DOHH2 (cell line): Measurements from ENCODE around the gene KDM2A.

ENCODE experiments used
- H3F3A ChIP-seq: fragments of 200-600 bp; sonication (generic), shearing (Covaris generic); 2 replicates; pipeline ENCODE4 v1.6.0; 2016; ENCODE audit warnings: antibody characterized with exemption, mild to moderate bottlenecking; ENCODE audit not compliant: control insufficient read depth, insufficient read depth
- H3K27ac ChIP-seq: fragments of 200-600 bp; sonication (generic); 2 replicates; pipeline ENCODE4 v1.5.1; 2014; ENCODE audit warnings: low read depth, mild to moderate bottlenecking, low read length, moderate library complexity
- H3K27me3 ChIP-seq: fragments of 200-600 bp; sonication (generic); 2 replicates; pipeline ENCODE4 v1.6.1; 2014; ENCODE audit warnings: mild to moderate bottlenecking, low read length, mixed read lengths; ENCODE audit not compliant: control insufficient read depth
- H3K36me3 ChIP-seq: fragments of 200-600 bp; sonication (generic); 2 replicates; pipeline ENCODE4 v1.6.1; 2014; ENCODE audit warnings: mild to moderate bottlenecking, low read length, moderate library complexity, mixed read lengths; ENCODE audit not compliant: control insufficient read depth
- H3K4me1 ChIP-seq: fragments of 200-600 bp; sonication (generic); 2 replicates; pipeline ENCODE4 v1.6.1; 2014; ENCODE audit warnings: mild to moderate bottlenecking, low read length, mixed read lengths; ENCODE audit not compliant: control insufficient read depth
- H3K4me2 ChIP-seq: fragments of 200-600 bp; sonication (generic); 2 replicates; pipeline ENCODE4 v1.6.0; 2014; ENCODE audit warnings: mild to moderate bottlenecking, low read length, moderate library complexity
- H3K4me3 ChIP-seq: fragments of 200-600 bp; sonication (generic); 2 replicates; pipeline ENCODE4 v1.5.1; 2014; ENCODE audit warnings: mild to moderate bottlenecking, low read length, mixed read lengths
- H3K79me2 ChIP-seq: fragments of 200-600 bp; sonication (generic); 2 replicates; pipeline ENCODE4 v1.6.1; 2014; ENCODE audit warnings: mild to moderate bottlenecking, low read length, mixed read lengths; ENCODE audit not compliant: control insufficient read depth
- H3K9me2 ChIP-seq: fragments of 200-600 bp; sonication (generic); replicated peaks from 2 replicates; pipeline ENCODE4 v1.6.1; 2014; ENCODE audit warnings: mild to moderate bottlenecking, low read length, mixed read lengths; ENCODE audit not compliant: control insufficient read depth
- H3K9me3 ChIP-seq: fragments of 200-600 bp; sonication (generic); 2 replicates; pipeline ENCODE4 v1.6.1; 2014; ENCODE audit warnings: antibody characterized with exemption, low read length, mixed read lengths; ENCODE audit not compliant: control insufficient read depth, insufficient read depth
- H4K20me1 ChIP-seq: fragments of 200-600 bp; sonication (generic); 2 replicates; pipeline ENCODE4 v1.6.0; 2014; ENCODE audit warnings: low read depth, mild to moderate bottlenecking, antibody characterized with exemption, low read length, moderate library complexity; ENCODE audit not compliant: control insufficient read depth, insufficient read depth
- EZH2phosphoT487 ChIP-seq: fragments of 200-600 bp; sonication (generic); IDR thresholded peaks from 2 replicates; pipeline ENCODE4 v1.6.1; 2017; ENCODE audit warnings: borderline replicate concordance, mild to moderate bottlenecking, antibody characterized with exemption, low read length, moderate library complexity, mixed read lengths
- TF ChIP-seq, protein P1 (sequence below): fragments of 200-600 bp; sonication (generic); IDR thresholded peaks from one replicate; pipeline ENCODE4 v1.5.1; 2014; ENCODE audit warnings: antibody characterized with exemption, mild to moderate bottlenecking, low read depth, low read length; ENCODE audit not compliant: poor library complexity, severe bottlenecking

KDM2A gene

DNA sequence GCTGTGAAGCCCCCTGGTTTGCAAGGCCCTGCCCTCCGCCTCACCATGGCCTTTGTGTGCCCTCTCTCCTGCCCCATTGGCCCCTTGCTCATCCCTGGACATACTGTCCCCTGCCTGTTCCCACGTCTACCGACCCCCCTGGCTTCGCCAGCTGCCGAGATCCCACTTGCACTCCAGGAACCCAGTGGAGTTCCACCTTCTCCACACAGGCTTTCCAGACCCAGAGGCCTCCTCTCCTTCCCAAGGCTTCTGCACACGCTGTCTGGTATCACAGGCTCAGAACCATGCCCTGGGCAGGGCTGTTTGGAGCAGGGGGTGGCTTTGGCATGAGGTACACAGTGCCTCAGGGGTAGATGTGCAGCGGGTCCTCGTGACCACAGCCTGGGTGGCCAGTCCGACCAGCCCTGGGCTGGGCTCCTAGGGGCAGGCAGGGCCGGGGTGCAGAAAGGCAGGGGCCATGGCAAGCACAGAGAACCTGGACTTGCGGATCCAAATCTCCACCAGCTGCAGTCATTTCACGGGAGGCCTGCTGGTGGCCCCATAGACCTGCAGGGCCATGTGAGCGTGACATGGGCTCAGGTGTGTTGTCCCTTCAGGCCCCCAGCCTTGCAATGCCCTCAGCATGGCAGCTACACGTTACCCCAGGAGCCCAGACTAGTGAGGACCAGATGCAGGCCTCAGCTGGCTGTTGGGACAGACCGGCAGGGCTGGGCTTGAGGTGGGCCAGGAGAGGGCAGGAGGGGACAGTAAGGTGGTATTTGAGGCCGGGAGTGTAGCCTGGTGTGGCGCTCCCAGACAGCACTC, 156.7 kb downstream of the KDM2A start:
- TF ChIP-seq EZH2phosphoT487 = no peak
- TF ChIP-seq, protein P1, sequence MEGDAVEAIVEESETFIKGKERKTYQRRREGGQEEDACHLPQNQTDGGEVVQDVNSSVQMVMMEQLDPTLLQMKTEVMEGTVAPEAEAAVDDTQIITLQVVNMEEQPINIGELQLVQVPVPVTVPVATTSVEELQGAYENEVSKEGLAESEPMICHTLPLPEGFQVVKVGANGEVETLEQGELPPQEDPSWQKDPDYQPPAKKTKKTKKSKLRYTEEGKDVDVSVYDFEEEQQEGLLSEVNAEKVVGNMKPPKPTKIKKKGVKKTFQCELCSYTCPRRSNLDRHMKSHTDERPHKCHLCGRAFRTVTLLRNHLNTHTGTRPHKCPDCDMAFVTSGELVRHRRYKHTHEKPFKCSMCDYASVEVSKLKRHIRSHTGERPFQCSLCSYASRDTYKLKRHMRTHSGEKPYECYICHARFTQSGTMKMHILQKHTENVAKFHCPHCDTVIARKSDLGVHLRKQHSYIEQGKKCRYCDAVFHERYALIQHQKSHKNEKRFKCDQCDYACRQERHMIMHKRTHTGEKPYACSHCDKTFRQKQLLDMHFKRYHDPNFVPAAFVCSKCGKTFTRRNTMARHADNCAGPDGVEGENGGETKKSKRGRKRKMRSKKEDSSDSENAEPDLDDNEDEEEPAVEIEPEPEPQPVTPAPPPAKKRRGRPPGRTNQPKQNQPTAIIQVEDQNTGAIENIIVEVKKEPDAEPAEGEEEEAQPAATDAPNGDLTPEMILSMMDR = no peak

GRCh38 chr11:67276781-67277230, 157.7 kb downstream of the KDM2A start:
- H4K20me1 ChIP-seq = no peaks in the 10 kb centered on the region
- H3F3A ChIP-seq = peaks cover 21% of the 10 kb centered on the region
- H3K4me1 ChIP-seq = peaks cover 75% of the 10 kb centered on the region
- H3K9me2 ChIP-seq = no peaks in the 10 kb centered on the region
- peaks cover 93% of the 10 kb centered on the region for H3K36me3 ChIP-seq
- no peak for TF ChIP-seq EZH2phosphoT487
- TF ChIP-seq, protein P1 = peak; percentile 70
- peak overlapping the region; percentile 100 for H3K27ac ChIP-seq
- peak overlapping the region; percentile 78 for H3K4me3 ChIP-seq
- H3K4me2 ChIP-seq = peak overlapping the region; percentile 100
- H3K27me3 ChIP-seq = no peaks in the 10 kb centered on the region
- no peaks in the 10 kb centered on the region for H3K9me3 ChIP-seq
- H3K79me2 ChIP-seq = peaks cover 90% of the 10 kb centered on the region

More for the DNA sequence above, 156.7 kb downstream of the KDM2A start:
- H3F3A ChIP-seq = peaks cover 29% of the 10 kb centered on the region
- peaks cover 93% of the 10 kb centered on the region for H3K36me3 ChIP-seq
- H3K4me1 ChIP-seq = peaks cover 85% of the 10 kb centered on the region
- H3K9me2 ChIP-seq = no peaks in the 10 kb centered on the region
- H4K20me1 ChIP-seq = no peaks in the 10 kb centered on the region
- H3K79me2 ChIP-seq = peaks cover 97% of the 10 kb centered on the region
- no peaks in the 10 kb centered on the region for H3K9me3 ChIP-seq
- peak overlapping the region; percentile 100 for H3K27ac ChIP-seq
- peak overlapping the region; percentile 100 for H3K4me2 ChIP-seq
- peak overlapping the region; percentile 78 for H3K4me3 ChIP-seq
- no peaks in the 10 kb centered on the region for H3K27me3 ChIP-seq

- Histone ChIP-seq H3K79me2 (peaks cover 87% of the 10 kb centered on the region), H3K27ac (peak overlapping the region; percentile 100), H4K20me1 (no peaks in the 10 kb centered on the region), H3F3A (peaks cover 16% of the 10 kb centered on the region), H3K4me3 (peak overlapping the region; percentile 78), H3K9me3 (no peaks in the 10 kb centered on the region), H3K27me3 (no peaks in the 10 kb centered on the region), H3K36me3 (peaks cover 93% of the 10 kb centered on the region), H3K4me1 (peaks cover 69% of the 10 kb centered on the region), H3K4me2 (peak overlapping the region; percentile 100), H3K9me2 (no peaks in the 10 kb centered on the region)
- TF ChIP-seq, protein P1 = peak; percentile 22
- TF ChIP-seq EZH2phosphoT487 = no peak
Measured at GRCh38 chr11:67277231-67277961, 158.3 kb downstream of the KDM2A start.
